Measurements from ENCODE around the gene AGTRAP.

Gene AGTRAP

GRCh38 chr1:11706292-11706691, 29.6 kb upstream of the AGTRAP start:
- no peak for DNase-seq (ENCODE audit: low read depth in 2 of 2)

DNA sequence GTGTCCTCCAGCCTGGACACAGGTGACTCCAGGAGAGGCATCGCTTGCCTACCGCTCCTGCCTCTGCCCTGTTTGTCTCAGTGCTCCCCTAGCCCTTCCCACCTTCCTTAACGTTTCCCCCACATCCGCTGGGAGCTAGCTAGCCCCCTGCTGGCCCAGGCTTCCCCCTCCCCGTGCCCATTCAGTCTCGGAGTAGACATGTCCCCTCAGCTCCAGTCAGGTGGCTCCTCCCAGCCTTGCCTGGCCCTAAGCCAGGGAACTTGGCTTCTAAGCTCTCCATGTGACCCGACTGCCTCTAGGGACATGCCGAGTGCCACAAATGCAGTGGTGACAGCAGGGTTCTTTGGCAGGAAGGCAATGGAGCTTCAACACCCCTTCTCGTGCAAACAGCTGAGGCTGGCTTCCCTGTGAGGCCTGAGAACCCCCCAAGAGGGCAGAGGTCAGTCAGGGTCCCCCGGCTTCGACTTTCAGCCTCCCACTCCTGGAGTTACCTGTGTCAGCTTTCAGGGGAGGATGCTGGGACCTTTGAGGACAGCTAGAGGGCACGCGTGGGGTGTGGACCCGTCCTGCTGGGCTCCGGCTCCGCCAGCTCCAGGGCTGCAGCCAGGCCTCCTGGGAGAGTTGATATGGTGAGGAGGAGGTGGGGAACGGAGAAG, 28.2 kb upstream of the AGTRAP start:
- DNase-seq (ENCODE audit: low read depth in 2 of 2), result no peak

DNA sequence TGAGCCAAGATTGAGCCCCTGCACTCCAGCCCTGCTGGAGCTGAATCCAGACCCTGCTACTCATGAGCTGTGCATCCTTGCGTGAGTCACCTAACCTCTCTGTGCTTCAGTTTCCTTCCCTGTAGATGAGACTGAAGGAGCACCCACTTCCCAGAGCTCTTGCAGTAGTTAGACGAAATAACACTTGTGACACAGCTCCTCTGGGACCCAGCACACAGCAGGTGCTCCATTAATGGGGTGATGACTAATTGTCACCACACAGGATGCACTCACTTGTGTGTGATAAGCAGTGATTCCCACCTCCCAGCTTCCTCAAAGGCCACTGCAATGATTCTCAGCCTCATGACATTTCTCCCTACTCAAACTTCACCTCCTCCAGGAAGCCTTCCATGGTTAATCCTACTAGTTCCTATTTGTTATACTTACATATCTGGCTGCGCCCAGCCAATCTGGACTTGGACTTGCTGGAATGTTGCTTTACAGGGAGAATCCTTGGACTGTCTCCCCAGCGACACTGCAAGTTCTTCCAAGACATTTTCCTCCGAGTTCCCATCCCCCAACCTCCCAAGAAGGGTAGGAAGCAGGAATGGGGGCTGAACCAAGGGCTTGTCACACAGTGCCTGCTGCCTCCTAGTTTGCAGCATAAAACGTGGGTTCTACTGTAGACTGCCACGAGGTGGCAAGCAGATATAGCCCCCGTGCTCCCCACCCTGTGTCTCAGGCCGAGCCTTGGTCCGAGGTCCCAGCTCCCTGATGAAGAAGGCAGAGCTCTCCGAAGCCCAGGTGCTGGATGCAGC, 27.2 kb upstream of the AGTRAP start:
- no peak for DNase-seq (ENCODE audit: low read depth in 2 of 2)

GRCh38 chr1:11711490-11711889, 24.4 kb upstream of the AGTRAP start:
- no peak for DNase-seq (ENCODE audit: low read depth in 2 of 2)

- DNase-seq (ENCODE audit: low read depth in 2 of 2), result no peak
Measured at GRCh38 chr1:11712285-11712684, 23.7 kb upstream of the AGTRAP start.

DNA sequence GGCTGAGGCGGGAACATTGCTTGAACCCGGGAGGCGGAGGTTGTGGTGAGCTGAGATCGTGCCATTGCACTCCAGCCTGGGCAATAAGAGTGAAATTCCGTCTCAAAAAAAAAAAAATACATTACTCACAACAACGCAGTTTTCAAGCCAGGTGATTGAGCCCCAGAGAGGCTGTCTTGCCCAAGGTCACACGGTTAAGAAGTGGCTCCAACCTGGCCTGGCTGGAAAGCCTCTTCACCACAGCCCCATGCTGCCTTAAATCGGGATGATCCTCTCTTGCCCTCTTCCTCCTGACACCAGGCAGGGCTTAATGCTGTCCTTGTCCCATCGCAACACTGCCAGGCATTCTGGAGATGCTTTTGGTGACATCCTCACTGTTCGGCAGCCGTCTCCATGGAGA, 22.8 kb upstream of the AGTRAP start:
- DNase-seq (ENCODE audit: low read depth in 2 of 2), result no peak

- DNase-seq (ENCODE audit: low read depth in 2 of 2), result no peak
Measured at GRCh38 chr1:11714831-11715575, 20.9 kb upstream of the AGTRAP start.

DNA sequence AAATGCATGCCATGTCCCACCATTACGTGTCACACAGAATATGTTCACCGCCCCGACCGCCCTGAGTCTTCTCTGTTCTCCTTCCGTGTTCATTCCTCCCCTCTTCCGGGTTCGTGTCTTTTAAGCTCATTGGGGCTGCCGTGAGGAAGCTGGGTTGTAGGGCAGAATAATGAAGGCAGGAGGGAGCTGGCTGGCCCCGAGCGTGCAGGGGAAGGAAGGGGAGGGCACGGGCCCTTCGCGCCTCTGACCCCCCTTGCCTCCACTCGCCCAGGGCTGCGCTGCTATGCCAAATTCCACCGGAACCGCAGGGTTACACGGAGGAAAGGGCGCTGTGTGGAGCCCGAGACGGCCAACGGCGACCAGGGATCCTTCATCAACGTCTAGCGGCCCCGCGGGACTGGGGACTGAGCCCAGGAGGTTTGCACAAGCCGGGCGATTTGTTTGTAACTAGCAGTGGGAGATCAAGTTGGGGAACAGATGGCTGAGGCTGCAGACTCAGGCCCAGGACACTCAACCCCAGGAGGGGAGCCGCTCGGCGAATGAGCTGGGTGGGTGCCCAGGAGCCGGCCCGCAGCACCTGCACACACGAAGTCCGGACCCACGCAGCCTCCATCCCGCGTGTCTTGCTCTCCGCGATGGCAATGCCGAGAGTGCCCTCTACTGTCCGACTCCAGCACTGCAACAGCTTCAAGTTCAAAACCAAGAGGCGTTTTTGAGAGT, 16.5 kb upstream of the AGTRAP start:
- DNase-seq (ENCODE audit: low read depth in 2 of 2), result peak; percentile 82 to 88

DNA sequence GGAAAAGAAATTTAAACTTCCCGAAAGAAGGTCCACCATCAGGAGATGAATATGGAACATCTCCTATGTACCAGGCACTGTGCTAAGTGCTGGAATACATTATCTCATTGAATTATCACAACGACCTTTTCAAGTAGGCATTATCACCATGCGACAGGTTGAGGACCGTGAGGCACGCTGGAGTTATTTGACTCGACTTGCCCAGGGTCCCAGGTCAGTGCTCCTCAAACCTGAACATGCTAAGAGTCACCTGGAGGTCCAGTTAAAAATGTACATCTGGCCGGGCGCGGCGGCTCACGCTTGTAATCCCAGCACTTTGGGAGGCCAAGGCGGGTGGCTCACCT, 15.9 kb upstream of the AGTRAP start:
- DNase-seq (ENCODE audit: low read depth in 2 of 2), result no peak

GRCh38 chr1:11720525-11720924, 15.4 kb upstream of the AGTRAP start:
- DNase-seq (ENCODE audit: low read depth in 2 of 2), result no peak

GRCh38 chr1:11721311-11721710, 14.6 kb upstream of the AGTRAP start:
- no peak for DNase-seq (ENCODE audit: low read depth in 2 of 2)

DNA sequence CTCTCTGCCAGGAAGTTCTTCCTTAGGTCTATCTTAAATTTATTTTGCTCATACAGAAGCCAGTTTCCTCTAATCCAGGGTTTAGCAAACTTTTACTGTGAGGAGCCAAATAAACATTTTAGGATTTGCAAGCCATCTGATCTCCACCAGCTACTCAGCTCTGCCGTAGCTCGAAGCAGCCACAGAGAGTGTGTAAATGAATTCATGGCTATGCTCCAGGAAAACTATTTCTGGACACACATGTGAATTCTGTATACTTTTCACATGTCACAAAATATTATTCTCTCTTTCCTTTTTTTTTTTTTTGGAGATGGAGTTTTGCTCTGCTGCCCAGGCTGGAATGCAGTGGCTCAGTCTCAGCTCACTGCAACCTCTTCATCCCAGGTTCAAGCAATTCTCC, 13.4 kb upstream of the AGTRAP start:
- DNase-seq (ENCODE audit: low read depth in 2 of 2), result no peak

DNA sequence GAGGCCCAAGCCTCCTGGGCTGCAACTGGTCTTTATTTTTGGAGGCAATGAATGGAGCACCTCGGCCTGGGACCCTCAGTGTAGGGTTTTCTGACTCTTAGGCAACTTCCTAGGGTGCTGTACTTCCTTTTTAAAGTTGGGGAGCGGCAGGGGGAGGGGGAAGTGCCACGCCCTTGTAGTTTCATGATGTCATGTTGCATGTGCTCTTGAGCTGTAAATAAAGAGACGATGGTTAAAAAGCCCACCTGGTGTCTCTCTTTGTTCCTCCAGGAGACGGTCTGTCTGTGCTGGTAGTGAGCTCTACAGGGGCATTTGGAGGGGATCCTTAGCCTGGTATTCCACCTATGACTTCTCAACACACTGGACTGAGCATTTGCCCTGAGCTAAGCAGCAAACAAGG, 10.3 kb upstream of the AGTRAP start:
- no peak for DNase-seq (ENCODE audit: low read depth in 2 of 2)

DNA sequence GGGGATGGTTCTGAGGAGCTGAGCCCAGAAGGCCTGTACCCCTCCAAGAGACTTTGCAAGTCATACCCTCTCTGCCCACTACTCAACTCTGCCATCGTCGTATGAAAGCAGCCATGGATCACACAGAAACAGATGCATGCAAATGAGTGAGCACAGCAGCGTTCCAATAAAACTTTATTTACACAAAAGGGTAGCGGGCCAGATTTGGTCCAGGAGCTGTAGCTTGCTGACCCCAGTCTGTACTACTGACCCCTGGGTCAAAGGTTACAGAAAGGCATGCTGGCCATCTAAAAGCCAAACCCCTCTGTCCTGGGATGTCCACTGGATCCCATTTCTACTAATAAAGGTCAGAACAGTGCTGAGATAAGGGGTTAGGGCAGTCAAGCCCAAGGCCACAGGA, 8.8 kb upstream of the AGTRAP start:
- no peak for DNase-seq (ENCODE audit: low read depth in 2 of 2)

GRCh38 chr1:11728126-11728806, 7.7 kb upstream of the AGTRAP start:
- DNase-seq (ENCODE audit: low read depth in 2 of 2), result no peak

DNA sequence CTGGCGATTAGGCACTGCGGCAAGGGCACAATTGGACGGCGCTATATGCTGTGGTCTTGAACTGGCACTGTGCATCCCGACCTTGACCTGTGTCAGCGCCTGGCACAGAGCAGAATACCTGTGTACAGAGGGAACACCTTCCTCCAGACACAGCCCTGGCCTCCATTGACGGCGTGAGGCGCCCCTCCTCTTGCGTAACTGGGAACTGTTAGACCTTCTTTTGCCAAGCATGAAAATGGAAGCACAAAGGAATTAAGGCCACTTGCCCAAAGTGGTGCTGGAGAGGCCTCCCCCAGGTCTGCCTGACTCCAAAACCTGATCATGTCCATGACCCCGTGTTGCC, 6.8 kb upstream of the AGTRAP start:
- no peak for DNase-seq (ENCODE audit: low read depth in 2 of 2)

DNA sequence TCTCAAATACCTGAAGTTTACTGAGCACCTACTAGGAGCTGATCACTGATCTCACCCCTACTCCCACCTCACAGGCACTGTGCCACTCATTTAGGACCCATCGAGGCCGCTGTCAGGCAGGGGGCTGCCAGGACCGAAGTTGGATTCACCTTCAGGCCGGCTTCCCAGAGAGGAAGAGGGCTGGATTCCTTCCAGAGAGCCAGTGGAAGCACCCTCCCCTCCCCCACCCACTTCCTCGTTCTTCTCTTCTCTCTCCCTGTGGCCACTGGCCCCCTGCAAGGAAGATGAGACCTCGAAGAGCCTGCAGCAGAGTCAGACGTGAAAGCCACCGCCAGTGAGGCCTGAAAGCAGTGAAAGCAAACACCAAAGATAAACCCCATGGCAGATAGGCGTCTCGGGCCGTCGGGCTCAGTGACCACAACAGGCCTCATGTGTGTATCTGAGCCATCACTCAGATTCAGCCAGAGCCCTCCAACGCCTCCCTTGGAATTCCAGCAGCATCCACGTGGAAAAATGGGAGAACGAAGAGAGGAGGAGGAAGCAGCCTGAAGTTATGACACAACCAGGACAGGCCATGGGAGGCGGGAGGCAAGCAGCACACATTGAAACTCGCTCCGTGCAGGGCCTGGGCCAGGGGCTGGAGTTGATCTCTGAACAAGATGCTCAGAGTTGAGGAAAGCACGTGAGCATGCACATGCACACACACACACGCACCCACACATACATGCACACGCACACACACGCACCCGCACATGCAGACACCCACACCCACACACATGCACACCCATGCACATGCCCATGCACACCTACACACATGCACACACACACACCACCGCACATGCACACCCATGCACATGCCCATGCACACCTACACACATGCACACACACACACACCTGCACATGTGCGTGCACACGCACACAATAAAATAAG, 6.2 kb upstream of the AGTRAP start:
- no peak for DNase-seq (ENCODE audit: low read depth in 2 of 2)

GRCh38 chr1:11730429-11730891, 5.5 kb upstream of the AGTRAP start:
- no peak for DNase-seq (ENCODE audit: low read depth in 2 of 2)

GRCh38 chr1:11731691-11732283, 4.1 kb upstream of the AGTRAP start:
- DNase-seq (ENCODE audit: low read depth in 2 of 2), result no peak

DNA sequence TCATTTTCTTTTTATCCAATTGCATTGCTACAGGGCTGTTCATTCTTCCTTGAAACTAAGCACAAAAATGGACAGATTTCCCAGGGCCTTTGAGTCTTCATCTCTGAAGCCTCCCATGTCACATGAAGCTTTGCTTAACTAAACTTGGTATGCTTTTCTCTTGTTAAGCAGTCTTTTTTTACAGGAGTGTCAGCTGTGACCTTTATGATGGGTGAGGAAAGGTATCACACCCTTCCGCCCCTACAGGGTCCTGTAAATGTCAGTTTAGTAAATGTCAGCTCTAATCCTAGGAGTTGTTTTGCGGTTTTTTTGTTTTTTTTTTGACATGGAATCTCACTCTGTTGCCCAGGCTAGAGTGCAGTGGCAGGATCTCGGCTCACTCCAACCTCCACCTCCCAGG, 2.6 kb upstream of the AGTRAP start:
- no peak for DNase-seq (ENCODE audit: low read depth in 2 of 2)

Data from stimulated activated CD4-positive, alpha-beta T cell treated with anti-CD3 and anti-CD28 coated beads, Interleukin-1b, Interleukin-23, amount 100 ng/mL, for 4 hours (primary cell).